GM19468 (cell line): ENCODE data around the gene CACNA1C.

ENCODE experiments used
- ATAC-seq: cut with Tn5 transposase; IDR thresholded peaks from one replicate; pipeline ENCODE4 v1.9.1; 2021; ENCODE audit warnings: mild to moderate bottlenecking, moderate library complexity, moderate number of reproducible peaks; ENCODE audit not compliant: unreplicated experiment; ENCODE audit errors: extremely low read depth

The CACNA1C gene

DNA sequence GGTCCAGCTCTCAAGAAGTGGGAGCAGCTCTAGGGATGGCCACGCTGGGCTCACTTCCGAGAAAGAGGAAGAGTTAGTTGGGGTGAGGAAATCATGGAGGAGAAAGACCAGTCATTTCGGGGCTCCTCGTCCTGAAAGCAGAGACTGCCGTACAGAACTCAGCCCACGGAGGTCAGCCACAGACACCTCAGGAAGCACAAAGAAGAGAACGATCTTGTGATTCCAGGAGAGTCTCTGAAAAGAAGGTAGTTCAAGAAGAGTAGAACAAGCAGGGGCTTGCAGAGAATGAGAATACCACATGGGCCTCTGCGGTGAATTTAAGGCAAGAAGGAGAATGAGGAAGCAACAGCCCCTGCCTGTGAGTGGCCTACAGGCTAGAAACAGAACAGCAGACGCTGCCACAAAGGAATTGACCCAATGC, 311.9 kb downstream of the CACNA1C start:
- no peak for ATAC-seq

DNA sequence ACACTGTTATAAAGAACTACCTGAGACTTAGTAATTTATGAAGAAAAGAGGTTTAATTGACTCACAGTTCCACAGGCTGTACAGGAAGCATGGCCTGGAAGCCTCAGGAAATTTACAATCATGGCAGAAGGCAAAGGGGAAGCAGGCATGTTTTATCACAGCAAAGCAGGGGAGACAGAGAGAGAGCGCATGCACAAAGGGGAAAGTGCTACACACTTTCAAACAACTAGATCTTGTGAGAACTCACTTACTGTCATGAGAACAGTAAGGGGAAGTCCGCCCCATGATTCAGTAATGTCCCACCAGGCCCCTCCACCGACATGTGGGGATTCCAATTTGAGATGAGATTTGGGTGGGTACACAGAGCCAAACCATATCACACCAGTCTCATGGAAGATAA, 313.9 kb downstream of the CACNA1C start:
- ATAC-seq: no peak

DNA sequence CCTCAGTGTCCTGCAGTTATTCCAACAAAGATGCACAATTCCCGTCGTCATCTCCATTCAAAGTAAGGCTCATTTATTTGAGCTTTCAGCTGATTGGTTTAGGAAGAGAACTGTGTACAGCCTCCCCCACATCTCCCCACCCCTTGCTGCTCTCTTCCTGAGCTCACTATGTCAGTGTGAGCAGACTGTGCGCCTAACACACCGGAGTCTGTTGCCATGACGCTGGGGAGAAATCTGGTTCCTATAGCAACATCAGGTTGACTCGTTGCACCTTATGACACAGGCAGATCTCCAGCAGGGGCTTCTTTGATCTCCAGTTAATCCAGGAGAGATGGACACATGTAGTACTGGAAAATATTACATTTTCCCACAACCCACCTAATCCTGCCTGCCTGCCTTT, 319.4 kb downstream of the CACNA1C start:
- ATAC-seq: no peak

DNA sequence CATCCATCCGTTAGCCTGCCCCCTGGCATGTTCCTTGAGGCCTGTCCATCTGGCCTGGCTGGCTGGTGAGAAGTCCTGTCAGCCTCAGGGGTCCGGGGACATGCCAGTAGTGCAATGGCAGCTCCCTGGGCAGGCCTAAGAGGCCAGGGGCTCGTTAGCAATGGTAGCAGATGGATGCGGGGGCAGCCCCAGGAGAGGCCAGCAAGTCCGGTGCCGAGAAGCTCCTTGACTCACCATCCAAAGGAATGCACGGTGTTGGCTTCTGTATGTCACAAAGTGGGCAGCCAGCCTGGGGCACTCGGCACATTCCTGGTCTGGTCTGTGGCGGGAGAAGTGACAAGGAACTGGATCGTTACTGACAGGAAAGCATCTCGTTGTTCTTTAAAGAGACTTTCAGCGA, 319.9 kb downstream of the CACNA1C start:
- ATAC-seq: no peak

DNA sequence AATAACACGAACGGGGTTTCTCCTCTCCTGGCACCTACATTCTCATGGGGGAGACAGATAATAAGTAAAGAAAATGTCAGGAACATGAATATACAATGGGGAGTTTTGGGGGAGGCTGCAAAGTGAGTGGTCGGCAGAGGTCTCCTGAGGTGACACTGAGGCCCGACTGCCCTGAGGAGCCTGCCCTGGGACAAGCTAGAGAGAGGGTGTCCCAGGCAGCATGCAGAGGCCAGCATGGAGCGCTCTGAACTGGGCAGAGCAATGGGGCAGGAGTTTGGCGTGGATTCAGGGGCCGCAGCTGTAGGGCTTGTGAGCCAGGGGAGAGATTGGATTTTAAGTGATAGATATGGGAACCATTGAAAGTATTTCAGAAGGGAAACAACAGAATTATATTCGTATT, 320.5 kb downstream of the CACNA1C start:
- no peak for ATAC-seq

DNA sequence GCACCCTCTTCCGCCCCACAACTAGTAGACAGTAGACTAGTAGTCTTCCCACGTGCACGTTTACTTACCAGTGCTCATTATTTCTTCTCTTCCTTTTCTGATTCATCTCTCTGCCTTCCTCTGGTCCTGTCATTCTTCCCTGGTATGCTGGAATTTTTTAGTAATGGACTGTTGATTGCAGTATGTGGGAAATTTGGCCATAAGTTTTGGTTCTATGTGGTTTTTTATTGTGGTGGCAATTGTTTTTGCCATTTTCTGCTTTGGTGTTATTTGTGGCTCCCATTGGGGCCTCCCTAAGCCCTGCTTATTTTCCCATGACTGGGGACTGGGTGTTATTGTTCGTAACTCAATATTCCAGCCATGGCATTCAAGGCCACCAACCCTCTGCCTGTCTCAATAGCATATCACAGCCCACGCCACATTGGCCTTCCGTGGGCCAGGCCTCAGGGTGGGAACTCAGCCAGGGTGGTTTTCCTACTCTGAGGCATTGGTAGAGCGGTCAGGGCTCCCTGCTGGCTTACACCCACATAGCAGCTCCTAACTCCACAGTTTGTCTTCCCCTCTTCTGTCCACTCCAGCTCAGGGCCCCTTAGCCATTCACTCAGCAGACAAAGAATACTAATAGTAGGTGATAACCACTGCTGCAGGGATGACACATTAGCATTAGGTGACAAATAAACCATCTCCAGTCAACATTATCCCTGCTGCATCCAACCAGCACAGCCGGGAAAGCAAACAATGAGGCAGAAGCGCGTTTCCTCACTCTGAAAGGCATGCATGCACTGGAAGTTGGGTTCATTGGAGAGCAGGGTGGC, 321.5 kb downstream of the CACNA1C start:
- no peak for ATAC-seq

DNA sequence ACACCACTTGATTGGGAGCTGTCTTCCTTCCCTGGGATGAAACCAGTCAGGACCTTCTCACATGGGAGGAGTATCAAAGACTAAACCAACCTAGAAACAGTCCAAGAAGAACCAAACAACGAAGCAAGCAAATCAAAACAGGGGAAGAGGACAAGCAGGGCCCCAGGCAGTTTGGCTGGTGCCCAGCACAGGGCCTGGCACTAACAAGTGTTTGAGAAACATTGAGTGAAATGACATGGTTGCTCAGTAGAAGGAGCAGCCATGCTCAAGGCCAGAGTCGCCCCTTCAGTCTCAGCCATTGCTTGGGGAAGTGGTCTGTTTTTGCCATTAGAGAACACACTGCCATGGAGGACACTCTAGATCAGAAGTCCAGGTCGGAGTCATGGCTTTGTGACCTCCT, 323.1 kb downstream of the CACNA1C start:
- no peak for ATAC-seq

DNA sequence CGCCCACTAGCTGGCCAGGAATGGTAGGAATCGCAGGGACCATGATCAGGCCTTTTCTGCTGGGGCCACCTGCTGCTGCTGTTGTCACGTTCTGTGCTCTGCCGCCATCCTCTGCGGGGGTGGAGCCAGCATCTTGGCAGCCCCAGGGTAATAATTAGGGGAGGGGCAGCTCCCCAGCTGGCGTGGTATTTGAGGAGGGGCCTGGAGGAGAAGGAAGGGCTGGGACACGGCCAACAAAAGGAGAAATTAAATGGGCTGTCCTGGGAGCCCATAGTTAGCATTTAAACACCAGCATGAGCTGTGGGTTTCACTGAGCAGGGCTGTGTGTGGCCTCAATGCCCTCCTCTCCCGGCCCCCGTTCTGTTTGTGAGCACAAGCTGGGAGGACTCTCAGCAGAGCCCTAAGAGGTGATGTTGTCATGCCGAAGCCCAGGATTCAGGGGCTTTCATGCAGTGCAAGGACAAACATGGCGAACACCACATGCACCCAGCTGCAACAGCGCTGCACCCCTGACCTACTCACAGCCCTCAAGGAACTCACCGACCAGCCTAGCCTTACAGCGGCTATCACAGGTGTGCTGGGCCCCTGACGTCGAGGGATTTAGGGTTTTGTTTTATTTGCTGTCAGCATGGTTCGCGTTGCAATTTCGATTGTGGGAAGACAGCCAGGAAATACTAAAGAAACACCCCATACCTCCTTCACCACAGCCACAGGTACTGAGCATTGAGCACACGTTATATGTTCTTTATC, 324.3 kb downstream of the CACNA1C start:
- ATAC-seq: no peak

DNA sequence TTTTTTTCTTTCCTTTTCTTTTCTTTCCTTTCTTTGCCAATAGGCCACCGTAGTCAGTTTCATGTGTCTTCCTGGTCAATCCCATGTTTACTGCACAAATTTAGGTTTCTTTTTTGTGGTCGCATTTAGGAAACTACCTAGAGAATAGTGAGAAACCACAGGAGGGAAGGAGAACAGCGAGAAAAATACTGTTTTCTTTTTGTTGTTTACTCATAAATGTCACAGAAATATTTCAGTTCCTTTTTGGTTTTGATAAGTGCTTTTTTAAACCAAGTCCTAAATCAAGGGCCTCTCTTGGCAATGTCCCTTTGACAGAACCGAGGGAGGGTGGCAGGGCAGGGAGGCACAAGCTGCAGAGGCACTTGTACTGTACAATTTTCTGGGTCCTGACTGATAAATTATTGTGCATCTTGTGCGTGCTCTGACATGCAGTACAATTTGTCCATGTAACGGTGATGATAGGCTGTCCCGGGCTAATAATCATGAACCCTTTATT, 326.1 kb downstream of the CACNA1C start:
- no peak for ATAC-seq

DNA sequence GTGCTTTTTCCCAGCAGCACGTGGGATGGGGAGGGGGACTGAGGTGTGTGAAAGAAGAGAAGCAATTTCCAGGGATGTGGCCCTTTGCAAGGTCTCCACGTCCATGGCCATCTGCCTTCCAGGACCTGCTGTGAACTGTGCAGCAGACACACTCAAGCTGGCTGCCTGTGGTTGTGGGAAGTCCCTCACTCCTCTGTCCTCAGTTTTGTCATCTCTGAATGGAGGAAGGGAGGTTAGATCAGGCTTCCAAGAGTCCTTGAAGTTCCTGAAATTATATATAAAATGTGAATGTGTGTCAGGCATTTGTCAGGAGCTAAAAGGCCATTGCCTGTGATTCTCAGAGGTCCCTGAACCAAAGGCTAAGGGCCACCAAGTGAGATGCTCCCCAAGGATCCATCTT, 328.2 kb downstream of the CACNA1C start:
- no peak for ATAC-seq

DNA sequence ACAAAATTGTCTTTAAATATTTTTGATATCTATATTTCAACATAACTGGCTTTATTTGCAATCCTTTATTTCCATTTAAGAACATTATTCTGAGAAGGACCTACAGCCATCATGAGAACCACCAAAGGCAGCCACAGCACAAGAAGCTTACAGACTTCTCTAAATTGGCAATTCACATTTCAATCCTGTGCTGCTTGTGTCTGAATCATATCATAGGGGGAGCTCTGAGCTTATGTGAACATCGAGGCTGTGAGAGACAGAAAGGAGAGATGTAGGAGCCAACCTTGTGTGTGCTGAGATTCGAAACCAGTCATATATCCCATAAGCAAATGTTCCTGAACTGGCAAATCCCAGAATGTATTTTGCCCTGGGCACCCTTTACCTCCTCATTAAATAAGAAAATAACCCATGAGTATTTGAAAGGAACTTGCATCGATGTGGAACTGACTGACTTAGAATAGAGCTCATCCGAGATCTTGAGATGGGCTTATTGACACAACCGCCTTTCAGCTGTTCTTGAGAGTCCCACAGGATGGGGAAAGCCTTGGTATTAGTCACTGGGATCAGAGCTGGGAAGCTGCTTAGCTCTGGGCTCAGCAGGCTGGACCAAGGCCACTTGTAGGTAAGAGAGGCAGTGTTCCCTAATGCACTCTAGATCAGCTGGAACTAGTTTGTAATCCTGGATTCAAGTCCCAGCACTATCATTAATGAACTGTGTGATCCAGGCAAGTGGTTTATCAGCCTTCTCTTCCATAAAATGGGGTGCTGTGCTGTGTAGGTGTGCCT, 329.8 kb downstream of the CACNA1C start:
- no peak for ATAC-seq

DNA sequence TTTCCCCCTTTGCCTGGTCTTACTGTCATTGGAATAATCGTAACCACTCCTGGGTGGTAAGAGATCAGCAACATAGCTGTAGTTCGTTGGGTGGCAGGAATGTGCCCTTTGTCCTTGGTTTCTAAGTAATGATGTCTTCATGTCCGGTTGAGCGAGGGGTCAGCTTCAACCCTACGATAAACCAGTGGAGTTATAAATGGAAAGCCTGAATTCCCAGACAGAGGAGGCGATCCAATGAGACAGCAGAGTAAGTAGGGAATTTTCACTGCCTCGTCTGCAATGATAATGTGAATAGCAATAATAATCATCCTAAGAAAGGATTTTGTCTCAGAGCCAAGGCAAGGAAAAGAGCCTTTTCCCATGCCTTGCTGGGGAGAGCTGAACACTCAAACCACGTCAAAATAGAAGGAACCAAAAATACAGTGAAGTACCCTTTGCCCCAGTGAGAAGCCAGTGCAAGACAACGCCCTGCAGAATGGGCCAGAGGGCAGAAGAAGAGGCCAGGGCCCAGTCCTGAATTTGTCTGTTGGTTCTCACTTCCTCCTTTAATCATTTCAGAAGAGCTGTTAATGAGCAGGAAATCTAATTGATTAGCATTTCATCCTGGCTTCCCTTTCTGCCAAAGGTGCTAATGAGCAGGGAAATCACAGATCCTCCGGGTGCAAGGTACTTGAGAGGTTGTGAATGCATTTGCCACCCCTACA, 330.7 kb downstream of the CACNA1C start:
- ATAC-seq: no peak

DNA sequence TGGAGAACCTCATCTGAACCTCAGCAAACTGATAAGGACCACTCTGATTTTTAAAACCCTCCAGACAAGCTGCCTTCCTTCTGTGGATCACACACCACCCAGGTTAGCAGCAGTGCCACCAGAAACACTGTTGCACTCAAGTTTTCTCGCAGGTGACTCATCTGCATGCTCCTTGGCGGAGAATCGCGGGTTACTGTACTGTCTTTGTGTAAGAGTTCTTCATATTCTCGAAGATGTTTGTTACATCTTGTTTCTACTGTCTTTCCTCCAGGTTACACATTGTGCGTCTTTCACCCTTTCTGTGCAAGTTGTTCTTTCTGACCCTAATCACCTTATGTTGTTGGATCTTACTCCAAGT, 331.2 kb downstream of the CACNA1C start:
- no peak for ATAC-seq

DNA sequence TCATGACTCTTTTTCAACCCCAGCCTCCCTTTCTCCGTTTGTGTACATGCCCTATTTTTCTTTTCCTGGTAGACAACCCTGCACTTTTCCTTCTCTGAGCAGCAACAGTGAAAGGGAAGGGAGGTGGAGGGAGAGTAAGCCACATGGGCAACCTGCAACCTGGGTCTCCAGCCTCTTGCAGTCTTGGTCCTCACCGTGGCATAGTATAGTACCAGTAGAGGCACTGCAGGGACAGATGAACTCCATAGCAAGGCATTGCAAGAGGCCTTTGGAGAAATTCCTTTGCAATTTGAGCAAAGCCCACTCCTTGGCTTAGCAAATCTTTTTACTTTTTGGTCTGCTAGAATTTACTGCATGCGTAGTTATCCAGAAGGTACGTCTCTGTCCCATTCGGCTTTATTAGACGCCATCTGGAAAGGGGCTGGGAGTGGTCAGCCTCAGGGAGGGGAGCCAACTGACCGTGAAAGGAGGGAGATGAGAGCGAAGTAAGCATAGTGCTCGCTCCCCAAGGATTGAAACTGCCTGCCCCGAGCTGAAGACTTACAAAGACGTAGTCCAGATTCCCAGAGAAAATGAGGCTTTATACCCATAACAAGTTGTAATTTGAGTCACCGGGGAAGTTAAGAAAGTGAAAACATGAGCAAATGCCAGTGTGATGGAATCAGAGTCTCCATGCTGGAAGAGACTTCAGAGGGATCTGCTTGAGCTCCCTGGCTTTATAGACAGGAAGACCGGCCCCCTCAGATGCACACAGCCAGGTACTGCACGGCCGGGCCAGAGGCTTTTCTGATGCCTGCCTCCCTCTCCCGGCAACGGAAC, 332.0 kb downstream of the CACNA1C start:
- no peak for ATAC-seq

DNA sequence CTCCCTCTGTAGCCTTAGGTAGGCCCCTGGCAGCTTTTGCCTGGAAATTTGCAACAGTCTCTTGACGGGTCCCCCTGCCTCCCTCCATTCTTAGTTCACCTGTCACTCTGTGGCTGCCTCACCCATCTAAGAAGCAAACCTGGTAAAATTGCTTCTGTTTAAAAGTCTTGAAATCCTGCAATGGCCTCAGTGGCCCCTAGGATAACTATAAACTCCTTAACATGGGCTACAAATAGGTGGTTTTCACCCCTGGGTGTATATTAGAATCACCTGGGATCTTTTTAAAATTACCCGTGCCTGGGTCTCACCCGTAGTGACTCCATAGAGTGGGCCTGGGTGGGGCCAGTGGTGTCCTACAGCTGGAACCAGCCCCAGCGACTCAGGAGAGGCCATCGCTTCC, 332.7 kb downstream of the CACNA1C start:
- no peak for ATAC-seq

DNA sequence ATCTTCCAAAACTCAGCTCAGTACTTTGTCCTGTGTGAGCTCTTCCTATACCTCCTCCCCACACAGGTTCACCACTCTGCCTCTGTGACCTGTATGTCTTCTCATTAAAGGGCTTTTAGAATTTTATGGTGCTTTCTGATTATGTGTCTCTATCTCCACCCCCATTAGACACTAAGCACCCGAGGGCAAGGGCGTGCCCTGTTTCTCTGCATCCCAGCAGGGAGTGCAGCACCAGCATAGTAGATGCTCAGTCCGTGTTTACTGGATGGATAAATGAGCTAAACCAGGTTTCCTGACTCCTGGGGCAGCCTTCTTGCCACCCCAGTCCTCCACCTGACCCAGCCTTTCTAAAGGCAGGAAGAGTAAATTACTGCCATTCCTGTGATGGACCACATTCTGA, 333.8 kb downstream of the CACNA1C start:
- ATAC-seq: no peak

DNA sequence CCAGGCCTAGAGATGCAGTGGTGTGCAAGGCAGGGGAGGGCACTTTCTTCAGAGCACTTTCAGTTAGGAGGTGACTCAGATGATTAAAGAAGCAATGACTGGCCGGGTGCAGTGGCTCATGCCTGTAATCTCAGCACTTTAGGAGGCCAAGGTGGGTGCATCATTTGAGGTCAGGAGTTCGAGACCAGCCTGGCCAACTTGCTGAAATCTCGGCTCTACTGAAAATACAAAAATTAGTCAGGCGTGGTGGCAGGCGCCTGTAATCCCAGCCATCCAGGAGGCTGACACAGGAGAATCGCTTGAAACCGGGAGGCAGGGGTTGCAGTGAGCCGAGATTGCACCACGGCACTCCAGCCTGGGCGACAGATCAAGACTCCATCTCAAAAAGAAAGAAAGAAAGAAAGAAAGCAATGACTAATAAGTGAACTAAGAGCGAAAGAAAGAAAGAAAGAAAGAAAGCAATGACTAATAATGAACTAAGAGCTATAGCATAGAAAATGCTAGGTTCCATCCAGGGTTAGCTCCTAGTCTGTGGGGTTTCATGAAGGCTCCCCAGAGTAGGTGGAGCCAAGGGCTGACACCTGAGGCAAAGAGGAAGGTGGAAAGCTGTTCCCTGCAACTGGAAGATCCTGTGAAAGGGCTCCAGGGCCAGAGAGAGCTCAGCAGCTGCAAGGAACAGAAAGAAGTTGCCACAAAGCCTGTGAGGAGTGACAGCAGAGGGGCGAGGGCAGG, 334.5 kb downstream of the CACNA1C start:
- ATAC-seq: no peak

DNA sequence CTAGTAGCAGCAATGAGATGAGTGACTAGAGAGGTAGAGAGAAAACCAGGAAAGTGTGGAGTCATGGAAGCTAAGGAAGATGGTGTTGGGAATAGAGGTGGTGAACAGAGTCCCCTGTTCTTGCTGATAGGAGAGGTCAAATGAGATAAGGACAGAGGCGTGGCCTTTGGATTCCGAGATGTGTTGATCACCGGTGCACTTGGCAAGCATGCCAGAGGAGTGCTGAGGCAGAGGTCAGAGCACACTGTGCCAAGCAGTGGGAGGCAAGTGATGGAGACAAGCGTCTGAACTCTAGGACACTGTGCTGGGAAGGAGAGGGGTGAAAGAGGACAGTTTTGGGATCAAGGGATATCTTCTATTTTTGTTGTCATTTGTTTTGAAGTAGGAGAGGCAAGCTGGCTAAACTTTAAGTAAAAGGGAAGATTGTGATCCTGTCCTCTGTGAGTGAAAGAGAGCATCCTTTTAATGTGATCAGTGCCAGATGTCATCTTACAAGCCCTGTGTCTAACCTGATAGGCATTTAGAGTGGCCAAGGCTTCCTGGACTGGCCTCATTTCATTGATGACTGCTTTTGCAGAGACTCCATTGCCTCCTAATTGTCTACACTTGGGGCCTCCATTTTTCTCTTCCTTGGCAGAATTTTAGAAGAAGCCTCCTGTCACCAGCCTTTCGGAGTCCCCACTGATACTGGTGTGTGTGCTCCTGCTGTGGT, 336.4 kb downstream of the CACNA1C start:
- no peak for ATAC-seq
